Large intestine (tissue), 3 donors: Measurements from ENCODE around the gene SLC12A2. TPM values are rescaled to one million over a fixed set of nuclear protein-coding genes. Genes with fewer than 3 reads are reported as not detected.

ENCODE experiments used
- DNase-seq, 2 donors: peaks; one replicate each; pipeline versions ENCODE4 v3.0.0 to v3.0.0-alpha.2; 2013
- H3K27ac ChIP-seq: one replicate; pipeline ENCODE4 v1.5.1; 2013; ENCODE audit warnings: low read length
- H3K27me3 ChIP-seq: 2 replicates; pipeline ENCODE4 v1.6.1; 2013; ENCODE audit warnings: low read length; ENCODE audit not compliant: control insufficient read depth, insufficient read depth
- H3K36me3 ChIP-seq: 2 replicates; pipeline ENCODE4 v1.6.1; 2013; ENCODE audit warnings: low read length; ENCODE audit not compliant: control insufficient read depth, insufficient read depth
- H3K4me1 ChIP-seq: one replicate; pipeline ENCODE4 v1.6.1; 2013; ENCODE audit warnings: low read length; ENCODE audit not compliant: control insufficient read depth, insufficient read depth
- H3K4me3 ChIP-seq: one replicate; pipeline ENCODE4 v1.5.1; 2013; ENCODE audit warnings: low read length
- H3K9me3 ChIP-seq: one replicate; pipeline ENCODE4 v1.6.1; 2013; ENCODE audit warnings: mild to moderate bottlenecking, low read depth, low read length, moderate library complexity; ENCODE audit not compliant: control insufficient read depth
- WGBS: methylation state at CpG from one replicate; pipeline ENCODE4 v1.1.5; 2013; ENCODE audit warnings: low lambda C conversion rate; ENCODE audit not compliant: insufficient coverage; 5-methylcytosine and 5-hydroxymethylcytosine counted together
- polyA plus RNA-seq: library from polyadenylated mRNA; unstranded; fragments of 120-200 nt; gene quantifications from one replicate; pipeline ENCODE4 v1.2.1, GENCODE V29; 2013

SLC12A2 gene
- polyA plus RNA-seq, 1 donor = 86.8 TPM

- WGBS = 100% methylated on average over 1 of the region's 2 CpGs
- Histone ChIP-seq H3K4me1 (no peaks in the 10 kb centered on the region), H3K9me3 (peaks cover 2% of the 10 kb centered on the region), H3K4me3 (no peak overlapping the region), H3K36me3 (peaks cover 44% of the 10 kb centered on the region), H3K27ac (no peak overlapping the region), H3K27me3 (no peaks in the 10 kb centered on the region)
- no peak for DNase-seq
These were observed 34.6 kb downstream of the SLC12A2 start for GRCh38 chr5:128118214-128118613.

GRCh38 chr5:128121651-128122050 is 38.1 kb downstream of the SLC12A2 start:
- Histone ChIP-seq H3K9me3 (peaks cover 2% of the 10 kb centered on the region), H3K36me3 (peaks cover 27% of the 10 kb centered on the region), H3K27ac (no peak overlapping the region), H3K4me1 (no peaks in the 10 kb centered on the region), H3K27me3 (no peaks in the 10 kb centered on the region), H3K4me3 (no peak overlapping the region)
- DNase-seq = no peak
- WGBS = no CpG with 5 or more reads among the region's 4 CpGs

DNA sequence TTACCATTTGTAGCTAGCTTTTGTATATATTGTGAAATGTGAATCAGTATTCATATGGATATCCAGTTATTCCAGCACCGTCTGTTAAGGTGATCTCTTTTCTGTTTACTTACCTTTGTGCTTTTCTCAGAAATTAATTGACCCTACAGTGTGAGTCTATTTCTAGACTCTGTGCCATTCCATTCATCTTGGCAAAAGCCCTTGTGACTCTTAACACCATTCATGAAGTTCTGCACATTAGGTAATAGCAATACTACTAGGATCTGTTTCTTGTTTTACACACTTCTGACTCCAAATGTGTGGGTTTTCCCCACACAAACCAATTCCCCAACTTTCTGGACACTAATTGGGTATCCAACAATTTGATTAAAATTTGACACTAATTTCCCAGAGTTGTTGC is 40.4 kb downstream of the SLC12A2 start:
- no peak for DNase-seq

GRCh38 chr5:128126241-128126640 is 42.7 kb downstream of the SLC12A2 start:
- Histone ChIP-seq H3K4me3 (no peak overlapping the region), H3K9me3 (no peaks in the 10 kb centered on the region), H3K27me3 (no peaks in the 10 kb centered on the region), H3K36me3 (peaks cover 15% of the 10 kb centered on the region), H3K4me1 (no peaks in the 10 kb centered on the region), H3K27ac (no peak overlapping the region)
- WGBS = 89% methylated on average over 1 of the region's 2 CpGs
- DNase-seq = no peak

More for the DNA sequence above, 40.4 kb downstream of the SLC12A2 start:
- H3K27me3 ChIP-seq = no peaks in the 10 kb centered on the region
- no peaks in the 10 kb centered on the region for H3K4me1 ChIP-seq
- no peaks in the 10 kb centered on the region for H3K9me3 ChIP-seq
- H3K27ac ChIP-seq = no peak overlapping the region
- no peak overlapping the region for H3K4me3 ChIP-seq
- peaks cover 9% of the 10 kb centered on the region for H3K36me3 ChIP-seq
- WGBS = 100% methylated on average over 1 of the region's 1 CpG

DNA sequence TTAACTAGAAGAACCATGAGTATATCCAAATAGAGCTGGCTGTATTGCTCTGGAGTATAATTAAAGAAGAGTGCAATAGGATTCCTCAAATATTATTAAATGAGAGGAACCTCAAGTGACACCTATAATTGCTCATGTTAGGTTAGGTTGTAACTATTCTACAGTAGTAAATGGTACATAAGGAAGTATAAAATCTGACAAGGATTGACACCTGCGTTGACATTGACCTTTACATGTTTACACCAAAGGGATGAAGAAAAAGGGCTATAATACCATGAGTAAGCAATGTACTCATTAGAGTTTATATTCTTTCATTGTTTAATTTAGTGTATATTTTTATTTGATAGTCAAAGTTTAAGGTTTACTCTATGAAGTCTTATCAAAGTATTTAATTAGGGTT is 48.9 kb downstream of the SLC12A2 start:
- H3K4me3 ChIP-seq = no peak overlapping the region
- 29% methylated on average over 1 of the region's 1 CpG for WGBS
- H3K4me1 ChIP-seq = no peaks in the 10 kb centered on the region
- no peak for DNase-seq
- H3K27ac ChIP-seq = no peak overlapping the region
- peaks cover 43% of the 10 kb centered on the region for H3K36me3 ChIP-seq
- H3K9me3 ChIP-seq = no peaks in the 10 kb centered on the region
- no peaks in the 10 kb centered on the region for H3K27me3 ChIP-seq

- peaks cover 51% of the 10 kb centered on the region for H3K36me3 ChIP-seq
- no peak overlapping the region for H3K4me3 ChIP-seq
- H3K4me1 ChIP-seq = no peaks in the 10 kb centered on the region
- no peaks in the 10 kb centered on the region for H3K9me3 ChIP-seq
- H3K27ac ChIP-seq = no peak overlapping the region
- DNase-seq = no peak
- H3K27me3 ChIP-seq = no peaks in the 10 kb centered on the region
These were observed 51.7 kb downstream of the SLC12A2 start for GRCh38 chr5:128135286-128135685.

DNA sequence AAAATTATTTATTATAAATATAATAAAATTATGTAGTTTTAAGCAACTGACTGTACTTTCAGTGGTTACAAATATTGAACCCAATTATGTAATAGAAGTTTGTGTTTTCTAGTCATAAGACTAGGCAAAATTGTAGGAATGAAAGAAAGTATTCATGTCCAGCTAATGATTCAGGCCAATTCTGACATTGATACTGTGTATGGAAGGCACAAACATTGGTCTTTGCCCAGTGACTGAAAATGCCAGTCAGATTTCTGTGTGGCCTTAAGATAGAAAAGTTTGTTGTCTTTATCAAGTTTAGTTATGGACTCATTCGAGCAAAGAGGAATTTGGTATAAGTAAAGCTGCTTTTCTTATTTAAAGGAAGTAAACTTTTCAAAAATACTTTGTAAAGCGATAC is 60.3 kb downstream of the SLC12A2 start:
- Histone ChIP-seq H3K4me1 (no peaks in the 10 kb centered on the region), H3K27ac (no peak overlapping the region), H3K36me3 (peaks cover 15% of the 10 kb centered on the region), H3K4me3 (no peak overlapping the region), H3K9me3 (no peaks in the 10 kb centered on the region), H3K27me3 (no peaks in the 10 kb centered on the region)
- WGBS = 93% methylated on average over 2 of the region's 2 CpGs
- DNase-seq = no peak

GRCh38 chr5:128144491-128144890 is 60.9 kb downstream of the SLC12A2 start:
- no peak for DNase-seq
- no peaks in the 10 kb centered on the region for H3K4me1 ChIP-seq
- H3K9me3 ChIP-seq = no peaks in the 10 kb centered on the region
- no peak overlapping the region for H3K4me3 ChIP-seq
- no peaks in the 10 kb centered on the region for H3K27me3 ChIP-seq
- H3K36me3 ChIP-seq = peaks cover 19% of the 10 kb centered on the region
- 67% methylated on average over 1 of the region's 1 CpG for WGBS
- H3K27ac ChIP-seq = no peak overlapping the region

- Histone ChIP-seq H3K27me3 (no peaks in the 10 kb centered on the region), H3K4me3 (no peak overlapping the region), H3K36me3 (peaks cover 17% of the 10 kb centered on the region), H3K4me1 (no peaks in the 10 kb centered on the region), H3K27ac (no peak overlapping the region), H3K9me3 (no peaks in the 10 kb centered on the region)
- no peak for DNase-seq
- WGBS = 86% methylated on average over 2 of the region's 2 CpGs
These were observed 63.1 kb downstream of the SLC12A2 start for GRCh38 chr5:128146671-128147070.

DNA sequence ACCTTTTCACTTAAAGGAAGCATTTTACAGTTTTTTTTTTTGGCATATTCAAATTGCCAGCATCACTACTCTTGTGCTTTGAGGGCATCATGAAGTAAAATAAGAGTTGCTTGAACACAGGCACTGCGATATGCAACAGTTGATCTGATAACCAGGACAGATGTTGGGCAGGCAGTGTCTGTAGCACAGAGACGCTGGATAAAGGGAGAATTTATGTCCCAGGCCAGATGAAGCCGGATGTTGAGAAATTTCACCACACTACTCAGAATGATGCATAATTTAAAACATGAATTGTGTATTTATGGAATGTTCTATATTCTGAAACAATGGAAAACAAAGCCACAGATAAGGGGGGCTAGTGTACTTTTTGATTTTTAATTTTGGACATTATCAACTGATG is 71.4 kb downstream of the SLC12A2 start:
- Histone ChIP-seq H3K27ac (no peak overlapping the region), H3K9me3 (no peaks in the 10 kb centered on the region), H3K4me1 (peaks cover 3% of the 10 kb centered on the region), H3K4me3 (no peak overlapping the region), H3K27me3 (no peaks in the 10 kb centered on the region), H3K36me3 (peaks cover 20% of the 10 kb centered on the region)
- DNase-seq = no peak
- no CpG with 5 or more reads among the region's 3 CpGs for WGBS

DNA sequence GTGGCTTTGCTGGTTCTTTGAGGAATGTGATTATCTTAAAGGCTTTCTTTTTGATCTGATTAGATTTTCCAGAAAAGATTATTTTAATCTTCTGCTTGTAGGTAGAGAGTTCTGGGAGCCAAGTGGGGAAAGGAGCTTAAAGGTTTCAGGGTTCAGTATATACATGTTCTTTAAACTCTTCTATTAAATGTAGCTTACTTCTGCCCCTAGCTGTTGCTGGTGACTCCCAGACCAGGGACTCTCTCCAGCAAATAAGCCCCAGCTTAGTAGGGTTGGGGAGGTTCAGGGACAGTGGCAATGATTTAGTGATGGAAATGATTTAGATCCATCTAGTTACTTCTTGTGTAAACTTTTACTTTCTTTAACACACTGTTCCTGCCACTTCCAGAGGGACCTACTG is 72.2 kb downstream of the SLC12A2 start:
- H3K27me3 ChIP-seq = no peaks in the 10 kb centered on the region
- peak overlapping the region; percentile 62 for H3K27ac ChIP-seq
- peaks cover 24% of the 10 kb centered on the region for H3K36me3 ChIP-seq
- peaks cover 3% of the 10 kb centered on the region for H3K4me1 ChIP-seq
- no peak for DNase-seq
- H3K9me3 ChIP-seq = no peaks in the 10 kb centered on the region
- no peak overlapping the region for H3K4me3 ChIP-seq
